Stimulated activated CD8-positive, alpha-beta memory T cell treated with anti-CD3 and anti-CD28 coated beads, Interleukin-12 subunit alpha, Interleukin-12 subunit beta, amount 100 ng/mL, for 1 hour (primary cell): ENCODE data around the gene PPP1R9A.

ENCODE experiments used
- DNase-seq: peaks from one replicate; pipeline ENCODE4 v3.0.0-alpha.2; 2020; ENCODE audit warnings: low read depth

Gene PPP1R9A

GRCh38 chr7:94912085-94912484 is 4.7 kb downstream of the PPP1R9A start:
- no peak for DNase-seq

- DNase-seq = no peak
These were observed 6.0 kb downstream of the PPP1R9A start for GRCh38 chr7:94913391-94913790.

GRCh38 chr7:94921911-94922310 is 14.5 kb downstream of the PPP1R9A start:
- no peak for DNase-seq

GRCh38 chr7:94922457-94922856 is 15.1 kb downstream of the PPP1R9A start:
- no peak for DNase-seq

- DNase-seq = no peak
These were observed 16.0 kb downstream of the PPP1R9A start for GRCh38 chr7:94923412-94923811.

GRCh38 chr7:94928168-94928707 is 20.8 kb downstream of the PPP1R9A start:
- DNase-seq = no peak

GRCh38 chr7:94933256-94933990 is 26.0 kb downstream of the PPP1R9A start:
- DNase-seq = no peak

GRCh38 chr7:94939395-94939794 is 32.0 kb downstream of the PPP1R9A start:
- no peak for DNase-seq

GRCh38 chr7:94940241-94940640 is 32.8 kb downstream of the PPP1R9A start:
- no peak for DNase-seq

- DNase-seq = no peak
These were observed 34.6 kb downstream of the PPP1R9A start for GRCh38 chr7:94941844-94942632.

GRCh38 chr7:94943134-94943533 is 35.7 kb downstream of the PPP1R9A start:
- DNase-seq = no peak

- DNase-seq = no peak
These were observed 42.1 kb downstream of the PPP1R9A start for GRCh38 chr7:94949532-94949931.

- no peak for DNase-seq
These were observed 48.4 kb downstream of the PPP1R9A start for GRCh38 chr7:94955807-94956206.

GRCh38 chr7:94957061-94957460 is 49.7 kb downstream of the PPP1R9A start:
- DNase-seq = no peak

- DNase-seq = no peak
These were observed 55.3 kb downstream of the PPP1R9A start for GRCh38 chr7:94962661-94963060.

GRCh38 chr7:94969434-94970084 is 62.2 kb downstream of the PPP1R9A start:
- no peak for DNase-seq

- no peak for DNase-seq
These were observed 62.7 kb downstream of the PPP1R9A start for GRCh38 chr7:94970085-94970576.

- DNase-seq = no peak
These were observed 63.9 kb downstream of the PPP1R9A start for GRCh38 chr7:94971051-94971867.

GRCh38 chr7:94972296-94972695 is 64.9 kb downstream of the PPP1R9A start:
- no peak for DNase-seq

- no peak for DNase-seq
These were observed 66.5 kb downstream of the PPP1R9A start for GRCh38 chr7:94973844-94974243.

GRCh38 chr7:94974423-94974822 is 67.0 kb downstream of the PPP1R9A start:
- DNase-seq = no peak

- no peak for DNase-seq
These were observed 67.9 kb downstream of the PPP1R9A start for GRCh38 chr7:94975336-94975735.
